ENCODE results near the gene FAM217A. TPM values are rescaled to one million over a fixed set of nuclear protein-coding genes. Genes with fewer than 3 reads are reported as not detected.

FAM217A gene
- total and polyA plus RNA-seq, 7 donors: not detected

- DNase-seq: no peak
- no peak overlapping the region for H3K4me3 ChIP-seq
- ATAC-seq: no peak
- H3K36me3 ChIP-seq (ENCODE audit: insufficient read depth in 1 of 2, low read depth in 1 of 2): no peaks in the 10 kb centered on the region
- H3K9me3 ChIP-seq: no peaks in the 10 kb centered on the region
- no peak for TF ChIP-seq CTCF (IDR thresholded peaks at IDR 0.05)
- H3K27ac ChIP-seq: no peak overlapping the region
- H3K27me3 ChIP-seq (ENCODE audit: insufficient read depth in 3 of 3, low read length in 2 of 3): no peaks in the 10 kb centered on the region
- 80 to 81% (median 80%) methylated on average over 4 of the region's 4 CpGs for WGBS, 3 donors
- intact Hi-C loops (cut with DNase I): no loop called here
- no peaks in the 10 kb centered on the region for H3K4me1 ChIP-seq
Observed at GRCh38 chr6:4071330-4071729, 7.6 kb downstream of the FAM217A start.

- Histone ChIP-seq H3K4me1 (no peaks in the 10 kb centered on the region), H3K36me3 (ENCODE audit: insufficient read depth in 1 of 2, low read depth in 1 of 2) (peaks cover 0 to 18% of the 10 kb centered on the region in 2 donors), H3K27ac (no peak overlapping the region), H3K4me3 (no peak overlapping the region), H3K27me3 (ENCODE audit: insufficient read depth in 3 of 3, low read length in 2 of 3) (no peaks in the 10 kb centered on the region), H3K9me3 (no peaks in the 10 kb centered on the region)
- ATAC-seq (no peak), DNase-seq (no peak)
- TF ChIP-seq CTCF (IDR thresholded peaks at IDR 0.05): no peak
- intact Hi-C loops (cut with DNase I): no loop called here
- 74 to 82% (median 78%) methylated on average over 6 of the region's 6 CpGs for WGBS, 3 donors
Observed at GRCh38 chr6:4069199-4069598, 9.7 kb downstream of the FAM217A start.

DNA sequence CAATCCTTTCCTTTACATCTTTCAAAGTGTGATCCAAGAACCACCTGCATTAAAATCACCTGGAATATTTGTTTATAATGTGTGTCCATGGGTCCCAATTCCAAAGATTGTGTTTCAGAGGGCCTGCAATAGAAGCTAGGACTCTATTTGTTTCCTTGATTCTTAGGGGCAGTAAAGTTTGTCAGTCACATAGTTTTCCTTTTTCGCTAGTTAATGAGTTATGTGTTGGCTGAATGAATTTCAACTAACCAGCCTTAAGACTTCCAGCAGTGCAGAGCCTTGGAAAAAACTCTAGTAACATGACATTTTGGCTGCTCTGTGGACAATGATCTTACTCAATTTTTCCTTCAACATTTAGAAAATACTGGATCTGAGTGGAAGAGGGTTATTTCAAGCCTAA lies 11.3 kb downstream of the FAM217A start:
- DNase-seq (no peak), ATAC-seq (no peak)
- H3K27ac ChIP-seq: no peak overlapping the region
- no peaks in the 10 kb centered on the region for H3K27me3 ChIP-seq (ENCODE audit: insufficient read depth in 3 of 3, low read length in 2 of 3)
- no peaks in the 10 kb centered on the region for H3K9me3 ChIP-seq
- WGBS, 3 donors: 87 to 91% (median 89%) methylated on average over 1 of the region's 1 CpG
- TF ChIP-seq CTCF (IDR thresholded peaks at IDR 0.05): no peak
- intact Hi-C loops (cut with DNase I): no loop called here
- peaks cover 0 to 33% of the 10 kb centered on the region in 2 donors for H3K36me3 ChIP-seq (ENCODE audit: insufficient read depth in 1 of 2, low read depth in 1 of 2)
- H3K4me3 ChIP-seq: no peak overlapping the region
- no peaks in the 10 kb centered on the region for H3K4me1 ChIP-seq

DNA sequence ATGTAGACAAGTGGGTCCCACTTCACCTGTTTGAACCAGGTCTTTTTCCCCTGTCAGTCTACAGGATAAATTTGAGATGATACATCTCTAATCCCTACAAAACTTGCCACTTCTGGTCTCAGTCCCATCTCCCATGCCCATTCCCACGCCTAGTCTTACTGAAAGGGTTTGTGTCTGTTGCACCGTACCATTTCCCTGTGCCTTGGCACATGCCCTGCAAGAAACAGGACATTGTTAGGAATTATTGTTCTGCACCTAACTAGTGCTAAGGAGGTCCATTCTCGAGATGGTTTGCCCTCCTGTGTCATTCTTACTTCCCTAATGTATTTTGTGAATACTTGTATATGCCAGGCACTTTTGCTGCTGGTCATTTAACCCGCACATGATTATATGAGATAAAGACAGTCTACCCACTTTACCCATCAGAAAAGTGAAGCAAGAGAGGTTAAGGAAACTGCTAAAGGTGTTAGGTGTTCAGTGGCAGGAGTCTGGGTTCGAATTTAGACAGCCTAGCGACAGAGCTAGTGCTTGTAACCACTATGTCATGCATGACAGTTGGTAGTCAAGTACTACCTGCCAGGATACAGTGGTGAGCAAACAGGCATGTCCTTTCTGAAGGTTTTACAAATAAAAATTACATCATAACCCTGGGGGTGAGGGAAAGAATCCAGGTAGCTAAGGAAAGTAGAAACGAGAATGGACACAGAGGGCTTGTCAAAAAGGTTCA lies 12.7 kb downstream of the FAM217A start:
- no peak overlapping the region for H3K4me3 ChIP-seq
- peaks cover under 1 to 48% of the 10 kb centered on the region in 2 donors for H3K36me3 ChIP-seq (ENCODE audit: insufficient read depth in 1 of 2, low read depth in 1 of 2)
- TF ChIP-seq CTCF (IDR thresholded peaks at IDR 0.05): no peak
- 74 to 78% (median 76%) methylated on average over 7 of the region's 7 CpGs for WGBS, 3 donors
- DNase-seq: no peak
- no peaks in the 10 kb centered on the region for H3K4me1 ChIP-seq
- no peaks in the 10 kb centered on the region for H3K27me3 ChIP-seq (ENCODE audit: insufficient read depth in 3 of 3, low read length in 2 of 3)
- intact Hi-C loops (cut with DNase I): no loop called here
- peak in 2 of 4 donors; percentile 22 for ATAC-seq
- H3K27ac ChIP-seq: no peak overlapping the region
- no peaks in the 10 kb centered on the region for H3K9me3 ChIP-seq
